ENCODE data around the gene MAP3K13.

The MAP3K13 gene

DNA sequence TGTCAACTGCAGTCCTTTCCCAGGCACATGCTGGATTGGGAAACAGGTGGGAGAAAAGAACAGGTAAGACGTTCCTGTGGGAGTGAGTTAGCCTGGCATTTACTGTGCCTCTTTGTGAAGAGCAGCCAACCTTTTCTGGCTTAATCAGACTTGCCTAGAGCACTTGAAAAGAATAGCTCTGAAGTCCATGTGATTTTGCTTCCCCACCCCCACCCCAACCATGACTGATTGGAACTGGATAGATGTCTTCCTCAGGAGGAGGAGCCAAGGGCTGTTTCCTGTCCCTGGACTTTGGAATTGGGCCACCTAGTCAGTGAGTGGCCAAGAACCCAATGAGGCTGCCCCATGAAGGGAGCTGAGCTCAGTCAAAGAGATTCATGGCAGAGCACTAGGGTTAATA, 140.6 kb downstream of the MAP3K13 start:
- no peak for DNase-seq (ENCODE audit: low read depth in 1 of 2, low spot score in 1 of 2)

DNA sequence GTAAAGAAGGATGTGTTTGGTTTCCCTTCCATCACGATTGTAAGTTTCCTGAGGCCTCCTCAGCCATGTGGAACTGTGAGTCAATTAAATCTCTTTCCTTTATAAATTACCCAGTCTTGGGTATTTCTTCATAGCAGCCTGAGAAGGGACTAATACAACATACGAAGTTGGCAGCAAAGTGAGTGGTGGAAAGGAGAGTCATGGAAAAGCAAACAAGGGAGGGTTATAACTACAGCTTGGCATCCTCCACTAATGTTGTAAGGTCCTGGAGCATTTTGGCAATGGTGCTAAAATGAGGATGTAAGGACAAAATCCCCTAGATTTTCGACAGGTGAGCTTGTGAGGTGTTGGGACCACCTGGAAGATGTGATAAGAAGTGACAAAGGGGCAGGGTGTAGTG, 141.7 kb downstream of the MAP3K13 start:
- no peak for DNase-seq (ENCODE audit: low read depth in 1 of 2, low spot score in 1 of 2)

DNA sequence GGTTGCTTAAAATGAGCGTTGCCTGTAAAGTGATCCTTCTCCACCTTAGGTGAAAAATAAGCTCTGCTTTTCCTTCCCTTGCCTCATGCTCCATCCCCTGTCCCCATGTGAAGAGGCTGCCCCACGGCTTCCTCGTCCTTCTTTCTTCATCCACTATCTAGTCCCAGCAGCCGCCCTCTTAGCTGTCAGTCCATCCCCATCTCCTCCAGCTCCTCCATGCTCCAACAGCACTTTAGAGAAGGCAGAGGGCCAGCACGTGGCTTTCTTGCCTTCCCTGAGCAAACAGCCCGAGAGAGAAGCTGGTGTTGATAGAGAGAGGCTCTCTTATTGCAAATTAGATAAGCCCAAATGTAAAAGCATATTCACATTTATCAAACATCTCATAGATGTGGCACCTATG, 144.9 kb downstream of the MAP3K13 start:
- DNase-seq (ENCODE audit: low read depth in 1 of 2, low spot score in 1 of 2) = no peak

DNA sequence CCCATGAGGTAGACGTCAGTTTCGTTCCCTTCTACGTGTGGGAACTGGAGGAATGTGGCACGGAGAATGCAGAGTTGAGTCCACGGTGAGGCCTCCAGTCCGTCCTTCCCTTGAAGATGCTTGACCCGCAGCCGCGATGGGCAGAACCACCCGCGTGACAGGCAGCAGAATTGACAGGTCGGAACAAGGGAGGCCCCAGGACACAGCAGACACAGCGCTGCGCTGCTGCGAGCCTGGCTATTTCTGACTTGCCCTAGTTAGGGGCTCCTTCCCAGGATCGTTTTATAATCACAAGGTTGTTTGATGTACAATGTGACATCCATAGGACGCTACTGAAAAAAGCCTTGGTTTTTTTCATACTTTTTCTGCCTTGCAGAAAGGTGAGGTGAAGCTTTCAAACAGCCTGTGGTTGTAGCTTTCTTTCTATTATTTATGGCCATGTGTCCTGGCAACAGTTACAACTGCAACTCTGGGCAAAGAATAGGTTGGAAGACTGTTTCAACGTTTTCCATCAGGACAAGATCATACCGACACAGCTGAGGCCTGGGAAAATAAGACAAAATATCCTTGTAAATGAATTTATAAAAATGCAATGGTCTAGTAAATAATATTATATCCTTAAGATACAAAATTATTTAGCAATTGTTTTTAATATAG, 145.5 kb downstream of the MAP3K13 start:
- no peak for DNase-seq (ENCODE audit: low read depth in 1 of 2, low spot score in 1 of 2)

DNA sequence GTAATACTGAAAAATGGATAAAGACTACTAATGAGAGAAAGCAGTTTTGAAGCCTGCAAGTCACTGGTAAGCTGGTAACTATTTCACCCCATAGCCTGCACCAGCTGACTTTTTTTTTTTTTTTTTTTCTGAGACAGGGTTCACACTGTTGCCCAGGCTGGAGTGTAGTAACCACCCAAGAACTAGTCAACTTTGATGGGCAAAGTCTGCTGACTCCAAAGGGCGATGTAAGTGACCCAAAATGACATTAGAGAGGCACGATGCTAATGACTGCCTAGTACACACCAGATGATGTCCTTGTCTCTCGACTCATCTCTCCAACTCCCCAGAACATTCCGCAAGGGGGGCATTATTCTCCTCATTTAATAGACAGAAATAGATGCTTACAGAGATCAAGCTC, 148.8 kb downstream of the MAP3K13 start:
- DNase-seq (ENCODE audit: low read depth in 1 of 2, low spot score in 1 of 2) = no peak

DNA sequence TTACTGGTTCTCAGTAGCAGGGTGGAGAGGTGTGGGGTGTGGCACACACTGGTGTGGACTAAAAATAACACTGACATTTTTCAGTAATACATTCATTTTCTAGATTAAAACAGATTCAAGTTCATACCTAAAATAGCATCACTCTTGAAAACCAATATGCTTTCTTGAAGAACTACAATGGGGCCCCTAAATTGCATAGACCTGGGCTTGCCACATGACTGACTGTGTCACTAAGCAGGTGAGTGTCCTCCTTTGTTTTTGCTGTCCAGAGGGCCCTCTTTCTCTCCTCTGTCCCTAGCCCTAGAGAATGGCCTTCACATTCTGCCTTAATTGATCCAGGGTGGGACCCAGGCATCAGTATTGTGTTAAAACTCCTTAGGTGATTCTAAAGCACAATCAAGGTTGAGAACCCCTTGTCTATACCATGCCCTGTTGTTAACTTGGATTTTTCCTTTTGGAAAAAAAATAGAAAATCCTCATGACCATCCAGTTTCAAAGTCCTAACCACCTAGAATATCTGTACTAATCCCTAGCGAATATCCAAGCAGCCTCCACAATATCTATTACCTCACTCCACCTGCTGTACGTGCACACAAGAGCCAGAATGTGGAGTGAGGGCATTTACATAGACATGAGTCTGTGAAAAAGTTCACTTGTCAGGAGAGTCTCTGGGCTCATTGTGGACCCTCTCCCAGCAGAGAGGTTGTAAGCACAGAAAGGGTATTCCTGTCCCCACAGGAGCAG, 154.6 kb downstream of the MAP3K13 start:
- no peak for DNase-seq (ENCODE audit: low read depth in 1 of 2, low spot score in 1 of 2)

DNA sequence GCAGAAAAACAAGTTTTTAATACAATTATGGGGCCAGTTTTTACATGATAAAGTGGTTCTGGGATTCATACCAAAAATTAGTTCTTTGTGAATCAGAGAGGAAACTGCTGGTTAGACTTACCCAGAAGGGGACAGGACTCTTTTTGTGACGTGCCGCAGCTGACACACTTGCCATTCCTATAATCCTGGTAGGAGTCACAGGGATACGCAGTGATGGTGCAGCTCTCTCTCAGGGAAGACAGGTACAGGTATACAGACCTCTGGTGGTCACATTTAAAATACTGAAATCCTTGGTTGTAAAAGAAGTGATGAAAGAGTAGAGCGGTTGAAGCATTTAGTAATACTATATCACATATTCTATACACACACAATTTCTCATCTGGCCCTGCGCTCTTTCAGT, 156.1 kb downstream of the MAP3K13 start:
- no peak for DNase-seq (ENCODE audit: low read depth in 1 of 2, low spot score in 1 of 2)

DNA sequence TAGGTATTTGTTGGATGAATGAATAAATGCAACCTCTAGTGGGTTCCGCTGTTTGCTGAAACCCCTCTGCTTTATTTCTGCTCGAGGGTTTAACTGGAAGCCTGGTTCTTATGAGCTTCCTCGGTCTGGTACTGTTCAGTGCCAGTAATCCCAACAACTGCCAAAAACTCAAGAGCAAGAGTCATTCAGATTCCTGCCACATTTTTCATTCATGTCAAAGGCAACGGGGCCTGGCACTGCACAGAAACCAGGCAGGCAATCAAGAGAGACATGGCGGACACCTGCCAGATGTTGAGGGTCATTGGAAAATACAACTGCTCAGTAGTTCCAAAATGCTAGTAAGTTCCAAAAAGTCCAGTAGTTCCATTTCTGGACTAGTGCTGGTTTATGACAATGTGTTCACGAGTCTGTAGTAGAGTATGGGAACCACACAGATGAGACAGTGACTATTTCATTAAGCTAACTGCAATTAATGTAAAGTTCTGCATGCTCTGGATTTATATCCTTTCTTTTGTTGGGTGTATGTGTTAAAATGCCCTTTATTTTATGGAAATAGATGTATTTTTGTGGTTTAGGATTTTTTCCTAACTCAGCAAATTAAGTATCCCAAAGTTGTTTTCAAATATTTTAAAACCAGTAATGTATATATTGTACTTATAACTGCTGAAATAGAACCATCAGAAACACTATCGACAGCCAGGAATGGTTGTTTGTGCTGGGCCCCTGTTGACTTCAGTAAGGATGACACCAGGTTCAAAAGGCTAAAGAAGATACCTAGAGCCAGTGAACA, 158.6 kb downstream of the MAP3K13 start:
- no peak for DNase-seq (ENCODE audit: low read depth in 1 of 2, low spot score in 1 of 2)

DNA sequence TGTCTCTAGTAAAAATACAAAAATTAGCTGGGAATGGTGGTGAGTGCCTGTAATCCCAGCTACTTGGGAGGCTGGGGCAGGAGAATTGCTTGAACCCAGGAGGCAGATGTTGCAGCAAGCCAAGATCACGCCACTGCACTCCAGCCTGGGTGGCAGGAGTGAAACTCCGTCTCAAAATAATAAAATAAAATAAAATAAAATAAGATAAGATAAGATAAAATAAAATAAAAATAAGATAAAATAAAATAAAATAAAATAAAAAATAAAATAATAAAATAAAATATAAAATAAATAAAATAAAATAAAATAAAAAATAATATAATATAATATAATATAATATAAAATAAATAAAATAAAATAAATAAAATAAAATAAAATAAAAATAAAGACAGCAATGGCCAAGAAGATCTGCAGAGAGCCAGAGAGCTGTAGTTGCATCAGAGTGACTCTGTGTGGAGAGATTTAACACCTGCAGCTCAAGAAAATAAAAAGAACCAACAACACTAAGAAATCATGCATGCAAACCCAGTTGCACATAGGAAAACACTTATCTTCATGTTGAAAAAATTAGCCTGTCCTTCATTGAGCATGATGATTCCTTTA, 163.5 kb downstream of the MAP3K13 start:
- no peak for DNase-seq (ENCODE audit: low read depth in 1 of 2, low spot score in 1 of 2)

DNA sequence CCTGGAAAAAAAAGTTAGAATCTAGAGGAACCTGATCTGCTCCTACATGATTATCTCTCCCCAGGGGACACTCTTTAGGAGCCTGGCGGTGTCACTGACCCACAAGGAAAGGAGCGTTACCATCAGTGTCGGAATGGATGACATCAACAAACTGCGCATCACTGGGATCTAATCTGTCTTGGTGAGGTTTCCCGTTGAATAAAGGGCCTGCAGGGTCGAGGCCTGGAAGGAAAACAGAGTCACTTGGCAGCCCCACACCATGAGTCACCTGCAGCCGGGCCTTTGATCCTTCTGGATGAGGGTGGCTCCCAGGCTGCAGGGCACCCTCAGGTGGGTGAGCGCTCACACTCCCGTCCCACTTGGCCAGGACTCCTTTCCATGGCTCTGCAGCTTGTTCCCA, 164.4 kb downstream of the MAP3K13 start:
- no peak for DNase-seq (ENCODE audit: low read depth in 1 of 2, low spot score in 1 of 2)

DNA sequence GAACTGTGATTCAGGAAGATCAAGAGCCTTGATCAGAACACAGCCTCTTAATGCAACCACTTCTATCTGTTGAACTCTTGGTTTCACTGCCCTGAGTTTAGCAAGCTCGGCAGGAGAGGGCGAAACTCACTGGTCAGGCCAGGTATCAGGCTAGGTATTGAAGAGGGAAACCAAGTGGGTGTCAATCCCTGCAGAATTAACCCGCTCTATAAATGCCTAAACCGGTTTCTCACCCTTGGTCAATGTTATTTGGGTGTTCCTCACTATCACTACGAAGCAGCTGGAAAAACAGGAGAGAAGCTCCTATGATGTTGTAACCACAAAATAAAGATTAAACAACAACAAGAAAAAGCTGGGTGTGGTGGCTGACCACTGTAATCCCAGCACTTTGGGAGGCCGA, 165.6 kb downstream of the MAP3K13 start:
- DNase-seq (ENCODE audit: low read depth in 1 of 2, low spot score in 1 of 2) = no peak

DNA sequence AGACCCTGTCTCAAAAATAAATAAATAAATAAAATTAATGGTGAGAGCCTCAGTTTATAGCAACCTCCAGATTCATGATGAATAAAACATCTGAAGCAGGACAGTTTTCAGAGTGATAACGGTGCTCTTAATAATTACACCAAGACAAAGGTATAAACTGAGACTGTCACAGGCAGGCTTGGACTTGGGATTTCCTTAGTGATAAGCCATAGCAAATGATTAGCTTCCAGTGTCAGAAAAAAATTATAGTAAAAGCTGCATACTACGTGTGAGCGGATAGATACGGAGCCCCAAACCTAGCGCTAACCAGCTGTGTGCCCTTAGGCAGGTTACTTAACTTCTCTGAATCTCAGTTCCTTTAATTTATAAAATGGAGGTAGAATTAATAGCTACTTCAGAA, 167.9 kb downstream of the MAP3K13 start:
- no peak for DNase-seq (ENCODE audit: low read depth in 1 of 2, low spot score in 1 of 2)

DNA sequence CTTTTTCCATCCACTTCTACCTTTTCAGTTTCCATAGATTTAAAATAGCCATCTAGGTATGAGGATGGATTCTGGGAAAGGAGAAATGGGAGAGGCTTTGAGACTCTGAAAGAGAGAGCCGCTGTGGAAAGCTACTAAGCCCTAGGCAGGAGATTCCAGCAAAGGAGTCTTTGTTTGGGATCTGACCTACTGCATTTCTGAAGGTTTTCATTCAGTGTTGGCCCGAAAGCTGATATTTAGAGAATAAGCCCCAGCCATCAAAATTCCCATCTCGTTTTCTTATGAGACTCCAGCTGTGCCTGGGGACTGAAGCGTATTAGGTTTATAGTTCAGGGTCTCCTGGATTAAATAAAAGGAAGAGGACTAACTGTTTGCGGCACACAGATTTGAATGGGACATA, 170.0 kb downstream of the MAP3K13 start:
- DNase-seq (ENCODE audit: low read depth in 1 of 2, low spot score in 1 of 2) = no peak

DNA sequence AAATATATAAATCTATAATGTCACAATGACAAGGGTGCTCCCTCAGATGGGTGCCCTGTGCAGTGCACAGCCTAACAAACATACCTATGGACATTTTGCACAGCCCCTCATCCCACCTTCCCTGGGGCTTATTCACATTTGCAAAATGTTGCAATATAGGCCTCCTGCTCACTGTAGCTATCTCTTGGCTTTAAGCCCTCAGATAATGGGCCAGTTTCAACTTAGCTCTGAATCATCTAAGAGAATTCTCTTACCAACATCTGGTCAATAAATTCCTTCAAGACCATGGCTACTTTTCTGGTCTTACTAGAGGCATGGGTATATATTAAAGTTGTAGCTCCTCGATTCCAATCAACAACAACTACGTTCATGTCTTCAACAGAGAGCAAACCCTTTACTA, 171.6 kb downstream of the MAP3K13 start:
- no peak for DNase-seq (ENCODE audit: low read depth in 1 of 2, low spot score in 1 of 2)

DNA sequence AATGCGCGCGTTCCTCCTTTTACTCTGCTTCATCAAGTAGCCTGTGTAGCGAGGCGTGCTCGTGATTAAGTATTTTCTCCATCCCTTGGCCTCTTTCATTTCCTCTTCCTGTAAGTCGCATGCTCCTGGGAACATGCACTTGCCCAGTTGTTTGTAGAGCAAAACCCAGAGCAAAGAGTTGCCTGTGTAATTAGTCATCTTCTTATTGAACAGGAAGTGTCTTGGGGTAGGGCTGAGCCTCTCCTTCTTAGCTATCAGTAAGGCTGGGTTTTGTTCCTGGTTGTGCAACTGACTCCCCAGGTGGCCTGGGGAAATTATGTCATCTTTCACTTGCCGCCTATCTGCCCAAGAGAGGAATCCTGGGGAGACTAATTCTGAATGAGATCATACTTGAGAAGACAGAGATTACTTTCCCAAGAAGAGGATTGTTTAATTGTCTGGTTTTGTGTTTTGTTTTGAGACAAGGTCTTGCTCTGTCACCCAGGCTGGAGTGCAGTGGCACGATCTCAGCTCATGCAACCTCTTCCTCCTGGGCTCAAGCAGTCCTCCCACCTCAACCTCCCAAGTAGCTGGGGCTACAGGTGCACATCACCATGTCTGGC, 174.5 kb downstream of the MAP3K13 start:
- DNase-seq (ENCODE audit: low read depth in 1 of 2, low spot score in 1 of 2) = no peak
